MM.1S (cell line): ENCODE results near the gene ATP5MK.
"Not testable (repeated sequence)": the region's sequence is repeated elsewhere in the genome, so short reads cannot be mapped to it uniquely, and the experiment has no call there.

Source experiments
- DNase-seq: peaks from one replicate; pipeline ENCODE4 v3.0.0-alpha.2; 2015
- H2AFZ ChIP-seq: fragments of 300-600 bp; sonication (generic); 2 replicates; pipeline ENCODE4 v1.6.0; 2016; ENCODE audit warnings: antibody characterized with exemption, low read length
- H3F3A ChIP-seq: fragments of 300-600 bp; sonication (generic); 2 replicates; pipeline ENCODE4 v1.6.1; 2016; ENCODE audit warnings: mild to moderate bottlenecking, antibody characterized with exemption, low read length, moderate library complexity, mixed read lengths; ENCODE audit not compliant: insufficient read depth
- H3K27ac ChIP-seq: fragments of 300-600 bp; sonication (generic); 2 replicates; pipeline ENCODE4 v1.5.1; 2016; ENCODE audit warnings: mild to moderate bottlenecking, low read length
- H3K27me3 ChIP-seq: fragments of 300-600 bp; sonication (generic); replicated peaks from 2 replicates; pipeline ENCODE4 v1.6.0; 2016; ENCODE audit warnings: low read length; ENCODE audit not compliant: insufficient read depth
- H3K36me3 ChIP-seq: fragments of 300-600 bp; sonication (generic); replicated peaks from 2 replicates; pipeline ENCODE4 v1.6.1; 2016; ENCODE audit warnings: mild to moderate bottlenecking, low read length, mixed read lengths; ENCODE audit not compliant: insufficient read depth
- H3K4me1 ChIP-seq: fragments of 300-600 bp; sonication (generic); 2 replicates; pipeline ENCODE4 v1.6.1; 2016; ENCODE audit warnings: low read length, mixed read lengths
- H3K4me2 ChIP-seq: fragments of 300-600 bp; sonication (generic); 2 replicates; pipeline ENCODE4 v1.6.0; 2016; ENCODE audit warnings: low read depth, low read length
- H3K4me3 ChIP-seq: fragments of 300-600 bp; sonication (generic); 2 replicates; pipeline ENCODE4 v1.5.1; 2016; ENCODE audit warnings: low read length, mixed read lengths
- H3K79me2 ChIP-seq: fragments of 300-600 bp; sonication (generic); 2 replicates; pipeline ENCODE4 v1.6.1; 2016; ENCODE audit warnings: mixed run types, low read length, mixed read lengths
- H3K9ac ChIP-seq: fragments of 300-600 bp; sonication (generic); 2 replicates; pipeline ENCODE4 v1.6.1; 2016; ENCODE audit warnings: low read length, mixed read lengths
- H3K9me2 ChIP-seq: fragments of 300-600 bp; sonication (generic); replicated peaks from 2 replicates; pipeline ENCODE4 v1.6.1; 2016; ENCODE audit warnings: mild to moderate bottlenecking, low read length, mixed read lengths; ENCODE audit not compliant: insufficient read depth
- H3K9me3 ChIP-seq: fragments of 300-600 bp; sonication (generic); replicated peaks from 2 replicates; pipeline ENCODE4 v1.6.1; 2016; ENCODE audit warnings: mild to moderate bottlenecking, low read length, mixed read lengths; ENCODE audit not compliant: insufficient read depth
- H4K20me1 ChIP-seq: fragments of 300-600 bp; sonication (generic); 2 replicates; pipeline ENCODE4 v1.6.1; 2016; ENCODE audit warnings: mild to moderate bottlenecking, low read length, moderate library complexity, mixed read lengths; ENCODE audit not compliant: insufficient read depth
- EZH2 ChIP-seq: fragments of 300-600 bp; sonication (generic); optimal IDR thresholded peaks from 2 replicates; pipeline ENCODE3; 2017; ENCODE audit warnings: low read depth, mild to moderate bottlenecking, antibody characterized with exemption, low read length, mixed read lengths
- EZH2phosphoT487 ChIP-seq: fragments of 300-600 bp; sonication (generic); IDR thresholded peaks from 2 replicates; pipeline ENCODE4 v1.6.1; 2018; ENCODE audit warnings: antibody characterized with exemption, low read length
- TF ChIP-seq, protein P1 (sequence below): fragments of 300-600 bp; sonication (generic); IDR thresholded peaks from 2 replicates; pipeline ENCODE4 v1.5.1; 2016; ENCODE audit warnings: antibody characterized with exemption, low read length, mixed read lengths

ATP5MK gene

DNA sequence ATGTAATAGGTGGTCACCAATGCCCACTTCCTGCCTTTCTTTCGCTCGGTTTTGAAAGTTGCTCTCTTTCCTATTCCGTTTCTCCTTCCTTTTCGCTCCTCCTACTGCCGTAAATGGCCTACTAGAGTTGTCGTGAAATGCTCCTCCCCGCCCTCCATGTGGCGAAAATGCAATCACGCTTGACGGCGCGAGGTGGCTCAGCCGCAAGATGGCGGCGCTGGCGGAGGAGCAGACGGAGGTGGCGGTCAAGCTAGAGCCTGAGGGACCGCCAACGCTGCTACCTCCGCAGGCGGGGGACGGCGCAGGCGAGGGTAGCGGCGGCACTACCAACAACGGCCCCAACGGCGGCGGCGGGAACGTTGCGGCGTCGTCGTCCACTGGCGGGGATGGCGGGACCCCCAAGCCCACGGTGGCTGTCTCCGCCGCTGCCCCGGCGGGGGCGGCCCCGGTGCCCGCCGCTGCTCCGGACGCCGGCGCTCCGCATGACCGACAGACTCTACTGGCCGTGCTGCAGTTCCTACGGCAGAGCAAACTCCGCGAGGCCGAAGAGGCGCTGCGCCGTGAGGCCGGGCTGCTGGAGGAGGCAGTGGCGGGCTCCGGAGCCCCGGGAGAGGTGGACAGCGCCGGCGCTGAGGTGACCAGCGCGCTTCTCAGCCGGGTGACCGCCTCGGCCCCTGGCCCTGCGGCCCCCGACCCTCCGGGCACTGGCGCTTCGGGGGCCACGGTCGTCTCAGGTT is 28.3 kb downstream of the ATP5MK start, which contains the start of gene TAF5:
TAF5 (plus strand) TSS at position 195 of the 737 bp plus-strand sequence; CDS start at position 209, 14 bp downstream.
- Histone ChIP-seq H3K79me2 (peaks cover 43% of the 10 kb centered on the region), H3K9me2 (no peaks in the 10 kb centered on the region)
- TF ChIP-seq, protein P1, sequence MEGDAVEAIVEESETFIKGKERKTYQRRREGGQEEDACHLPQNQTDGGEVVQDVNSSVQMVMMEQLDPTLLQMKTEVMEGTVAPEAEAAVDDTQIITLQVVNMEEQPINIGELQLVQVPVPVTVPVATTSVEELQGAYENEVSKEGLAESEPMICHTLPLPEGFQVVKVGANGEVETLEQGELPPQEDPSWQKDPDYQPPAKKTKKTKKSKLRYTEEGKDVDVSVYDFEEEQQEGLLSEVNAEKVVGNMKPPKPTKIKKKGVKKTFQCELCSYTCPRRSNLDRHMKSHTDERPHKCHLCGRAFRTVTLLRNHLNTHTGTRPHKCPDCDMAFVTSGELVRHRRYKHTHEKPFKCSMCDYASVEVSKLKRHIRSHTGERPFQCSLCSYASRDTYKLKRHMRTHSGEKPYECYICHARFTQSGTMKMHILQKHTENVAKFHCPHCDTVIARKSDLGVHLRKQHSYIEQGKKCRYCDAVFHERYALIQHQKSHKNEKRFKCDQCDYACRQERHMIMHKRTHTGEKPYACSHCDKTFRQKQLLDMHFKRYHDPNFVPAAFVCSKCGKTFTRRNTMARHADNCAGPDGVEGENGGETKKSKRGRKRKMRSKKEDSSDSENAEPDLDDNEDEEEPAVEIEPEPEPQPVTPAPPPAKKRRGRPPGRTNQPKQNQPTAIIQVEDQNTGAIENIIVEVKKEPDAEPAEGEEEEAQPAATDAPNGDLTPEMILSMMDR: no peak
- TF ChIP-seq EZH2: no peak
- TF ChIP-seq EZH2phosphoT487: no peak

DNA sequence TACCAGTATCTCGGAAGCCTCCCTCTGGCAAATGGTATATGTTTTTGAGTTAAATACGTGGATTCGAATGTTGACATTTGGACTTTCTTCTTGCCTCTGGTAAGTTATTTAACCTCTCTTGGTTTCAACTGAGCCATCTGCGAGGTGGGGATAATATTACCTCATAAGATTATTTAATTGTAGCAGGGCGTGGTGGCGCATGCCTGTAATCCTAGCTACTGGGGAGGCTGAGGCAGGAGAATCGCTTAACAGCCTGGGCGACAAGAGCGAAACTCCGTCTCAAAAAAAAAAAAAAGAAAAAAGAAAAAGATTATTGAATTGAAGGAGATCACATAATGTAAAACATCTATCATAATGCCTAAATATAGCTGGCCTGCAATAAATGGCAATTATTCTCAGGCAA is 28.9 kb downstream of the ATP5MK start:
- Histone ChIP-seq H3K4me3 (peak overlapping the region; percentile 84), H3K27me3 (no peaks in the 10 kb centered on the region), H2AFZ (peak overlapping the region; percentile 75), H3K27ac (peak overlapping the region; percentile 74; the same call in 1 of the 2 replicates), H3K9me2 (no peaks in the 10 kb centered on the region), H3K4me1 (no peaks in the 10 kb centered on the region), H3K9me3 (no peaks in the 10 kb centered on the region), H3F3A (peaks cover 4% of the 10 kb centered on the region), H3K4me2 (peak overlapping the region; percentile 57), H3K9ac (peak overlapping the region; percentile 85; the same call in 1 of the 2 replicates), H3K36me3 (no peaks in the 10 kb centered on the region), H4K20me1 (no peaks in the 10 kb centered on the region), H3K79me2 (peaks cover 42% of the 10 kb centered on the region)
- TF ChIP-seq EZH2phosphoT487: no peak
- no peak for TF ChIP-seq EZH2
- TF ChIP-seq, protein P1: no peak
- DNase-seq: peak; percentile 11

More for the DNA sequence above, 28.3 kb downstream of the ATP5MK start, which contains the start of gene TAF5:
- peaks cover 4% of the 10 kb centered on the region for H3F3A ChIP-seq
- no peaks in the 10 kb centered on the region for H3K27me3 ChIP-seq
- H3K9ac ChIP-seq: peak within 1 kb of the TSS; percentile 85
- H3K36me3 ChIP-seq: no peaks in the 10 kb centered on the region
- peak; percentile 97 for DNase-seq
- H4K20me1 ChIP-seq: no peaks in the 10 kb centered on the region
- H3K9me3 ChIP-seq: no peaks in the 10 kb centered on the region
- peak within 1 kb of the TSS; percentile 57 for H3K4me2 ChIP-seq
- H2AFZ ChIP-seq: peak within 1 kb of the TSS; percentile 75
- H3K27ac ChIP-seq: peak within 1 kb of the TSS; percentile 74; the same call in 1 of the 2 replicates
- H3K4me1 ChIP-seq: no peaks in the 10 kb centered on the region
- H3K4me3 ChIP-seq: peak within 1 kb of the TSS; percentile 84

DNA sequence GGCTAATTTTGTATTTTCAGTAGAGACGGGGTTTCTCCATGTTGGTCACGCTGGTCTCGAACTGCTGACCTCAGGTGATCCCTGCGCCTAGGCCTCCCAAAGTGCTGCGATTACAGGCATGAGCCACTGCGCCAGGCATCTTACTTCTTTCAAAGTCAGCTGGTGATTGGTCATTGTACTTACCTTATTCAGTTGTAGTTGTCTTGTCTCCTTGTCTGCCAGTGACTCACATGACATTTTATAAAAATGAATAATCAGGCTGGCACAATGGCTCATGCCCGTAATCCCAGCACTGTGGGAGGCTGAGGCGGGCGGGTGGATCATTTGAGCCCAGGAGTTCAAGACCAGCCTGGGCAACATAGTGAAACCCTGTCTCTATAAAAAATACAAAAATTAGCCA is 35.5 kb downstream of the ATP5MK start:
- not testable (repeated sequence) for H3K4me2 ChIP-seq, H2AFZ ChIP-seq, H3K9me3 ChIP-seq, H4K20me1 ChIP-seq, DNase-seq, H3K9ac ChIP-seq, H3K9me2 ChIP-seq, H3K4me3 ChIP-seq, H3F3A ChIP-seq, H3K79me2 ChIP-seq, H3K36me3 ChIP-seq, H3K27ac ChIP-seq, H3K27me3 ChIP-seq, H3K4me1 ChIP-seq

DNA sequence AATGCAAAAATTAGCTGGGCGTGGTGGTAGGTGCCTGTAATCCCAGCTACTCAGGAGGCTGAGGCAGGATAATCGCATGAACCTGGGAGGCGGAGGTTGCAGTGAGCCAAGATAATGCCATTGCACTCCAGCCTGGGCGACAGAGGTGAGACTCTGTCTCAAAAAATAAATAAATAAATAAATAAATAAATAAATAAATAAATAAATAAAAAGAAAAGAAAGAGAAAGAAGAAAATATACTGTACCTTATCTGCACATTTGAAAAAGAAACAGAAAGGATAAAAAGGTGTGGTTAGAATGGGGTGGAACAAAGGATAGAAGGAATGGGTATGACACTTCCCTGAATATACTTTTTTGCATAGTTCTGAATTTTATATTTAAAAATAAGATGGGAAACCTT is 36.8 kb downstream of the ATP5MK start:
- H3K4me3 ChIP-seq, H3K9me2 ChIP-seq, H3K79me2 ChIP-seq, H3K9ac ChIP-seq, H3K36me3 ChIP-seq, H3K4me2 ChIP-seq, H3K27me3 ChIP-seq, H3K4me1 ChIP-seq, H3F3A ChIP-seq, H2AFZ ChIP-seq, H4K20me1 ChIP-seq, DNase-seq, H3K9me3 ChIP-seq, H3K27ac ChIP-seq: not testable (repeated sequence)
